ENCODE data around the gene CIDEA.

Gene CIDEA

DNA sequence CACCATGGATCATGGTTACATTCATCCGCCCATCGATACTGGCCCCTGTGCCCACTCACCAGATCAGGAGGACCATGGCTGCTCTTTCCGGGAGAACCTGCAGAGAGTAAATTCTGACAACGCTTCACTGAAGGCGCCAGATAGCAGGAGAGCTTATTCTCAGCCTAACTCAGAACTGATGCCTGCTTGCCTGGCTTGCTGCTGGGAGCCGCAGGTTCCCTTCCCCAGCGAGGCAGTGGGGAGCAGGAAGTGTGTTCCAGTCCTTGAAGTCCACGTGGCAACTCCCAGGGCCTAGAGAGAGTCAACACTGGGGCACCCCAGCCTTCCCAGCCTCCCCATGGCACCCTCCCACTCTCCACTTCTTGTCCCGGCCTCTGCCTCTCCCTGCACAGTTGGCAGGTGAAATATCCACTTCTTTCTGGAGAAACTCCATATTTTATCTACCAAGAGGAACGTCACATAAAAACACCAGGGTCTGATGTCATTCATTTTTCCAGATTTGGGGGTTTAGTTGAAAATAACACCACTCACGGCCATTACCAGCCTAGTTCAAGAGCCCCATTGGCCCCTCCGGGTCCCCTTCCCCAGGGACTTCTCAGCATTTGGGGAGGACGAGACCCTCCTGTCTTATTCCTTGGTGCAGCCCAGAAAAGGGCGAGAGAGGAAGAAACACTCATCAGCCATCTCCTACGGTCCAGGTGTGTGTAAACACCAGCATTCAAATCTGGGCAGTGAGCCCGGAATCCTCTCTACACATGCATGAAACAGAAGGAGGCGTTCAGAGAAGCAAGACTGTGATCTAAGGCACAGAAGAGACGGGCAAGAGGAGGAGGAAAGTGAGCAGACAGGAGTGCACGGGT lies 50.4 kb downstream of the CIDEA start:
- Histone ChIP-seq H3K4me3 (ENCODE audit: insufficient read depth, low read length, poor library complexity, severe bottlenecking) (no peak overlapping the region), H3K27ac (ENCODE audit: low read depth, low read length) (no peak overlapping the region), H3F3A (ENCODE audit: insufficient read depth) (no peaks in the 10 kb centered on the region), H4K20me1 (ENCODE audit: low read depth, low read length) (no peaks in the 10 kb centered on the region), H3K4me2 (ENCODE audit: low read depth, low read length, poor library complexity, severe bottlenecking) (no peak overlapping the region), H3K9ac (ENCODE audit: low read length) (no peak overlapping the region), H3K9me3 (ENCODE audit: insufficient read depth, low read length) (no peaks in the 10 kb centered on the region), H3K79me2 (ENCODE audit: insufficient read depth, low read length) (no peaks in the 10 kb centered on the region), H3K36me3 (ENCODE audit: low read length) (no peaks in the 10 kb centered on the region), H3K27me3 (ENCODE audit: low read length) (no peaks in the 10 kb centered on the region), H3K9me2 (replicated peaks; ENCODE audit: insufficient read depth, low read length) (no peaks in the 10 kb centered on the region), H2AFZ (ENCODE audit: low read depth, low read length, severe bottlenecking) (no peak overlapping the region)
- TF ChIP-seq, protein P1, sequence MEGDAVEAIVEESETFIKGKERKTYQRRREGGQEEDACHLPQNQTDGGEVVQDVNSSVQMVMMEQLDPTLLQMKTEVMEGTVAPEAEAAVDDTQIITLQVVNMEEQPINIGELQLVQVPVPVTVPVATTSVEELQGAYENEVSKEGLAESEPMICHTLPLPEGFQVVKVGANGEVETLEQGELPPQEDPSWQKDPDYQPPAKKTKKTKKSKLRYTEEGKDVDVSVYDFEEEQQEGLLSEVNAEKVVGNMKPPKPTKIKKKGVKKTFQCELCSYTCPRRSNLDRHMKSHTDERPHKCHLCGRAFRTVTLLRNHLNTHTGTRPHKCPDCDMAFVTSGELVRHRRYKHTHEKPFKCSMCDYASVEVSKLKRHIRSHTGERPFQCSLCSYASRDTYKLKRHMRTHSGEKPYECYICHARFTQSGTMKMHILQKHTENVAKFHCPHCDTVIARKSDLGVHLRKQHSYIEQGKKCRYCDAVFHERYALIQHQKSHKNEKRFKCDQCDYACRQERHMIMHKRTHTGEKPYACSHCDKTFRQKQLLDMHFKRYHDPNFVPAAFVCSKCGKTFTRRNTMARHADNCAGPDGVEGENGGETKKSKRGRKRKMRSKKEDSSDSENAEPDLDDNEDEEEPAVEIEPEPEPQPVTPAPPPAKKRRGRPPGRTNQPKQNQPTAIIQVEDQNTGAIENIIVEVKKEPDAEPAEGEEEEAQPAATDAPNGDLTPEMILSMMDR (IDR thresholded peaks at IDR 0.05; ENCODE audit: insufficient read depth, low read length, poor library complexity, severe bottlenecking), result no peak
- no peak for TF ChIP-seq EZH2phosphoT487 (conservative IDR thresholded peaks at IDR 0.05; ENCODE audit: low read length)

DNA sequence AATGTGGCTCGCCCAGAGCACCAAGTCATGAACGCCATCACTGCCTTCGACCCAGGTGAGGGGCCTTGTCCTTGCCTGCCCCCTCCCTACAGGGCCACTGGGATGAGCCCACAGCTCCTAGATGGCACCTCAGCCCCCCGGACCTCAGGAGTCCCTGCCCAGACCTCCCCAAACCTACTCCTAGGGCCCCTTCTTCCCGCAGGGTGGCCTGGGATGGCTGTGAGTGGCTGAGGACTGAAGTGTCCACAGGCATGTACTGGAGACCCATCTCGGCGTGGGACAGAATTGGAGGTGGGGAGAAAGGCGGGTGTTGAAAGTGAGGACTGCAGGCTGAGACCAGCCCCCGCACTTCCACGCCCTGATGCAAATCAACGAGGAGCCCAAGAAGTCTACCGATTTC lies 51.0 kb downstream of the CIDEA start:
- H3K79me2 ChIP-seq (ENCODE audit: insufficient read depth, low read length), result no peaks in the 10 kb centered on the region
- H2AFZ ChIP-seq (ENCODE audit: low read depth, low read length, severe bottlenecking), result no peak overlapping the region
- no peaks in the 10 kb centered on the region for H3K9me2 ChIP-seq (replicated peaks; ENCODE audit: insufficient read depth, low read length)
- H3K4me3 ChIP-seq (ENCODE audit: insufficient read depth, low read length, poor library complexity, severe bottlenecking), result no peak overlapping the region
- no peaks in the 10 kb centered on the region for H3F3A ChIP-seq (ENCODE audit: insufficient read depth)
- no peak overlapping the region for H3K27ac ChIP-seq (ENCODE audit: low read depth, low read length)
- no peak overlapping the region for H3K4me2 ChIP-seq (ENCODE audit: low read depth, low read length, poor library complexity, severe bottlenecking)
- H4K20me1 ChIP-seq (ENCODE audit: low read depth, low read length), result no peaks in the 10 kb centered on the region
- no peak overlapping the region for H3K9ac ChIP-seq (ENCODE audit: low read length)
- H3K27me3 ChIP-seq (ENCODE audit: low read length), result no peaks in the 10 kb centered on the region
- no peaks in the 10 kb centered on the region for H3K9me3 ChIP-seq (ENCODE audit: insufficient read depth, low read length)
- TF ChIP-seq, protein P1 (IDR thresholded peaks at IDR 0.05; ENCODE audit: insufficient read depth, low read length, poor library complexity, severe bottlenecking), result no peak
- no peak for TF ChIP-seq EZH2phosphoT487 (conservative IDR thresholded peaks at IDR 0.05; ENCODE audit: low read length)
- H3K36me3 ChIP-seq (ENCODE audit: low read length), result no peaks in the 10 kb centered on the region

DNA sequence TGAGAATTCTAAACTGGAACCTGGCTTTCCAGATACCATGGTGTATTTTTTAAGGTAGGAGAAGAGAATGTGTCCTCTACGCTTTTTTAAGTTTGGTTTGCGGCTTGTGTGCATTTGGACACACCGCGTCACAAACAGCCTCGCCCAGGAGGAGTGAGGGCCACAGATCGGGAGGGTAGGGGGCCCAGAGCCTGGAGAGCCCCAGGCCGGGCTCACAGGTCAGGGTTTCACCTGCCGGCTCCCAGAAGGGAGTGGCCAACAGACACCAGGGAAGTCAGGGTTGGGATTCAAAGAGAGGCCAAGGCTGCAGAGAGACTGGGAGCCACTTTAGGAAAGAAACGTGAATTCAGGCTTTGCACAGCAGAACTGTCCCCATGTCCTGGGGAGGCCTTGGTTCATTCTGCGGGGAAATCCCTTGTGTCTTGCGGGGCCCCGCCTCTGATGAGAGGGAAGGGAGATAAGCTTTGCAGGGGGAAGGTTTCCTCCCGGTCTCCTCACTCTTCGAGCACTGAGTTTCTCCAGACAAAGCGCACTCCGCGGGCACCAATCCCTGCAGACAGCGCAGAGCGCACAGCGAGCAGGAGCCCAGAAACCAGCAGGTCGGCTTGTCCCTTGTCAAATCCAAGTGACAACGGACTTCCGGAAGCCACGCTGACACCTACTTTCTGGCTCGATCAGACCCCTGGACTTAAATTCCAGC lies 51.9 kb downstream of the CIDEA start:
- Histone ChIP-seq H2AFZ (ENCODE audit: low read depth, low read length, severe bottlenecking) (no peak overlapping the region), H3K9ac (ENCODE audit: low read length) (no peak overlapping the region), H3K4me3 (ENCODE audit: insufficient read depth, low read length, poor library complexity, severe bottlenecking) (no peak overlapping the region), H3F3A (ENCODE audit: insufficient read depth) (no peaks in the 10 kb centered on the region), H3K27me3 (ENCODE audit: low read length) (no peaks in the 10 kb centered on the region), H3K9me3 (ENCODE audit: insufficient read depth, low read length) (no peaks in the 10 kb centered on the region), H3K27ac (ENCODE audit: low read depth, low read length) (no peak overlapping the region), H3K36me3 (ENCODE audit: low read length) (no peaks in the 10 kb centered on the region), H3K9me2 (replicated peaks; ENCODE audit: insufficient read depth, low read length) (no peaks in the 10 kb centered on the region), H4K20me1 (ENCODE audit: low read depth, low read length) (no peaks in the 10 kb centered on the region), H3K79me2 (ENCODE audit: insufficient read depth, low read length) (no peaks in the 10 kb centered on the region), H3K4me2 (ENCODE audit: low read depth, low read length, poor library complexity, severe bottlenecking) (no peak overlapping the region)
- no peak for TF ChIP-seq EZH2phosphoT487 (conservative IDR thresholded peaks at IDR 0.05; ENCODE audit: low read length)
- TF ChIP-seq, protein P1 (IDR thresholded peaks at IDR 0.05; ENCODE audit: insufficient read depth, low read length, poor library complexity, severe bottlenecking), result no peak

Data from SU-DHL-6 (cell line).